ENCODE data around the gene GABARAPL1.
"Not testable (repeated sequence)": the region's sequence is repeated elsewhere in the genome, so short reads cannot be mapped to it uniquely, and the experiment has no call there.

GABARAPL1 gene

DNA sequence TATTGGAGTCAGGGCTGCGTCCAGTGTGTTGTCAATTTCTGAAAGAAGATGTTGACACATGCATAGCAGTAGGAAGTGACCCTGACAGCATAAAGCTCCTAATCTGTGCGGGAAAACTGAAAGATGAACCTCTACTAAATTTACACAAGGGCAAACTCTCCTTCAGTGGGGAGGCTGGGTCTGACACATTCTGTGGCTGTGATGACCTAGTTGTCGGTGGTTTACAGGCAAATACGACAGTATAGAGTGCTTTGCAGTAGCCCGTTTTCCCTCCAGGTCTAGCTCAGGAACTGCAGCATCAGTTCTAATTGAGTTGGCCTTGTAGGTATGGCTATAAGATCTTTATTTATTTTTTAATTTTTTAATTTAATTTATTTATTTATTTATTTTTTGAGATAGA lies 14.8 kb upstream of the GABARAPL1 start:
- Histone ChIP-seq H4K20me1 (ENCODE audit: insufficient read depth, low read length, poor library complexity, severe bottlenecking) (no peaks in the 10 kb centered on the region), H3K4me2 (ENCODE audit: low read depth, low read length, poor library complexity, severe bottlenecking) (no peak overlapping the region), H2AFZ (ENCODE audit: low read length) (no peak overlapping the region), H3K9me2 (replicated peaks; ENCODE audit: low read depth, low read length) (no peaks in the 10 kb centered on the region), H3K79me2 (ENCODE audit: insufficient read depth, low read length) (no peaks in the 10 kb centered on the region), H3K4me3 (ENCODE audit: low read length, poor library complexity, severe bottlenecking) (no peak overlapping the region), H3F3A (ENCODE audit: low read depth) (no peaks in the 10 kb centered on the region), H3K36me3 (ENCODE audit: insufficient read depth, low read length) (no peaks in the 10 kb centered on the region), H3K9me3 (ENCODE audit: insufficient read depth, low read depth, low read length) (no peaks in the 10 kb centered on the region), H3K4me1 (ENCODE audit: insufficient read depth, low read length, poor library complexity, severe bottlenecking) (no peaks in the 10 kb centered on the region), H3K9ac (ENCODE audit: low read depth, low read length, poor library complexity, severe bottlenecking) (no peak overlapping the region), H3K27me3 (ENCODE audit: insufficient read depth, low read length, poor library complexity, severe bottlenecking) (no peaks in the 10 kb centered on the region)
- TF ChIP-seq EZH2phosphoT487 (IDR thresholded peaks at IDR 0.05; ENCODE audit: borderline replicate concordance): no peak
- TF ChIP-seq, protein P1, sequence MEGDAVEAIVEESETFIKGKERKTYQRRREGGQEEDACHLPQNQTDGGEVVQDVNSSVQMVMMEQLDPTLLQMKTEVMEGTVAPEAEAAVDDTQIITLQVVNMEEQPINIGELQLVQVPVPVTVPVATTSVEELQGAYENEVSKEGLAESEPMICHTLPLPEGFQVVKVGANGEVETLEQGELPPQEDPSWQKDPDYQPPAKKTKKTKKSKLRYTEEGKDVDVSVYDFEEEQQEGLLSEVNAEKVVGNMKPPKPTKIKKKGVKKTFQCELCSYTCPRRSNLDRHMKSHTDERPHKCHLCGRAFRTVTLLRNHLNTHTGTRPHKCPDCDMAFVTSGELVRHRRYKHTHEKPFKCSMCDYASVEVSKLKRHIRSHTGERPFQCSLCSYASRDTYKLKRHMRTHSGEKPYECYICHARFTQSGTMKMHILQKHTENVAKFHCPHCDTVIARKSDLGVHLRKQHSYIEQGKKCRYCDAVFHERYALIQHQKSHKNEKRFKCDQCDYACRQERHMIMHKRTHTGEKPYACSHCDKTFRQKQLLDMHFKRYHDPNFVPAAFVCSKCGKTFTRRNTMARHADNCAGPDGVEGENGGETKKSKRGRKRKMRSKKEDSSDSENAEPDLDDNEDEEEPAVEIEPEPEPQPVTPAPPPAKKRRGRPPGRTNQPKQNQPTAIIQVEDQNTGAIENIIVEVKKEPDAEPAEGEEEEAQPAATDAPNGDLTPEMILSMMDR (conservative IDR thresholded peaks at IDR 0.05; ENCODE audit: low read length): no peak

DNA sequence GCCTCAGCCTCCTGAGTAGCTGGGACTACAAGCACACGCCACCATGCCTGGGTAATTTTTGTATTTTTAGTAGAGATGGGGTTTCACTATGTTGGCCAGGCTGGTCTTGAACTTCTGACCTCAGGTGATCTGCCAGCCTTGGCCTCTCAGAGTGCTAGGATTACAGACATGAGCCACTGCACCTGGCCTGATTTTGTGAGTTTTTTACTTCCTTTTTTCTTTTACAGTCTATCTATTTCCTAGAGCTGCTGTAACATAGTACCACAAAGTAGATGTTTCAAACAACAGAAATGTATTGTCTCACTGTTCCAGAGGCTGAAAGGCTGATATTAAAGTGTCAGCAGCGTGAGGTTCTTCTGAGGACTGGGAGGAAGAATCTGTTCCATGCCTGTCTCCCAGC lies 8.2 kb upstream of the GABARAPL1 start:
- H4K20me1 ChIP-seq (ENCODE audit: insufficient read depth, low read length, poor library complexity, severe bottlenecking); H3K4me1 ChIP-seq (ENCODE audit: insufficient read depth, low read length, poor library complexity, severe bottlenecking); H2AFZ ChIP-seq (ENCODE audit: low read length); H3K9me3 ChIP-seq (ENCODE audit: insufficient read depth, low read depth, low read length); H3K36me3 ChIP-seq (ENCODE audit: insufficient read depth, low read length); H3K9me2 ChIP-seq (replicated peaks; ENCODE audit: low read depth, low read length); H3K27me3 ChIP-seq (ENCODE audit: insufficient read depth, low read length, poor library complexity, severe bottlenecking); H3K4me3 ChIP-seq (ENCODE audit: low read length, poor library complexity, severe bottlenecking); H3K79me2 ChIP-seq (ENCODE audit: insufficient read depth, low read length); H3K9ac ChIP-seq (ENCODE audit: low read depth, low read length, poor library complexity, severe bottlenecking); H3K4me2 ChIP-seq (ENCODE audit: low read depth, low read length, poor library complexity, severe bottlenecking); H3F3A ChIP-seq (ENCODE audit: low read depth): not testable (repeated sequence)

DNA sequence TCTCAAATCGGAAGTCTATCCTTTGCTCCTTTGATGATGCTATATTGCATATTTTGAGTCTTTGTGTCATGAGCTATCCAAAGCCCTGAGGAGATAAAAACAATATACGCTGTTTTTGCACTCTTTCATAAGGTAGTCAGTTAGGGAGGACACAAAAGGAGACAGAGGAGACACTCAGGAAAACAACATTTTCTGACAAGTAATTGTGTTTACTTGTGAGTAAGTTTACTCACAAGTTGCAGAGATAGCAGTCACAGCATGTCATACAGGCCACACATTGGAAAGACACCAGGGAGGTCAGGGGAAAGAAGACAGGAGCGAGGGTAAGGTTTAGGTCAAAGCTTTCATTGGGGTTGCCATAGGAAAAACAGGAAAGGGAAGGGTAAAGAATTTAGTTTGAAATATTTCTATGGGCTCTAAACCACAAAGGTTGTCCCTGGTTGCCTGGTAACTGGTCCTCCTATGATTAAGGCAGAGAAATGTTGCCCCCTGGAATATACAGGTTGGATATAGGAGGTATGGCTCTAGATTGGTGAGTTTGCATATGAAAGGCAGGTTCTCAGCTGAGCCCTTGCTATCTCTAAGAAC lies 7.4 kb upstream of the GABARAPL1 start:
- Histone ChIP-seq H3K79me2 (ENCODE audit: insufficient read depth, low read length) (no peaks in the 10 kb centered on the region), H3K27me3 (ENCODE audit: insufficient read depth, low read length, poor library complexity, severe bottlenecking) (no peaks in the 10 kb centered on the region), H4K20me1 (ENCODE audit: insufficient read depth, low read length, poor library complexity, severe bottlenecking) (no peaks in the 10 kb centered on the region), H3K9me3 (ENCODE audit: insufficient read depth, low read depth, low read length) (no peaks in the 10 kb centered on the region), H3K4me2 (ENCODE audit: low read depth, low read length, poor library complexity, severe bottlenecking) (no peak overlapping the region), H3K9ac (ENCODE audit: low read depth, low read length, poor library complexity, severe bottlenecking) (no peak overlapping the region), H3K4me1 (ENCODE audit: insufficient read depth, low read length, poor library complexity, severe bottlenecking) (no peaks in the 10 kb centered on the region), H3K4me3 (ENCODE audit: low read length, poor library complexity, severe bottlenecking) (no peak overlapping the region), H2AFZ (ENCODE audit: low read length) (no peak overlapping the region), H3F3A (ENCODE audit: low read depth) (no peaks in the 10 kb centered on the region), H3K9me2 (replicated peaks; ENCODE audit: low read depth, low read length) (no peaks in the 10 kb centered on the region), H3K36me3 (ENCODE audit: insufficient read depth, low read length) (no peaks in the 10 kb centered on the region)
- TF ChIP-seq, protein P1 (conservative IDR thresholded peaks at IDR 0.05; ENCODE audit: low read length): no peak
- TF ChIP-seq EZH2phosphoT487 (IDR thresholded peaks at IDR 0.05; ENCODE audit: borderline replicate concordance): no peak

DNA sequence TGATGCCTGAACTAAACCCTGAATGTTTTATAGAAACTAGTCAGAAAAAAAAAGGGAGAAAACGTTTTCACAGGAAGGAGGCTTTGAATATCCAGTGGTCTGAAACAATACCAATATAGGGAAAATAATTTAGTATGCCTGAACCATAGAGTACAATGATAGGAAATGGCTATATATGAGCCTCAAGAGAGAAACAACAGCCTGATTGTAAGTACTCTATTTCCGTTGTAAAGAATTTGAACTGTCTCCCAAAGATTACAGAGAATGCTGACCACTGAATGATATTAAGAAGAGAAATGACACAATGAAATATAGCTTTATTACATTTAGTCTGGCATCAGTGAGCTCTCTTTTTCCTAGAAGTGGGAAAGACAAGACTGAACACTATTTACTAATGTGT lies 5.5 kb upstream of the GABARAPL1 start:
- Histone ChIP-seq H3K4me1 (ENCODE audit: insufficient read depth, low read length, poor library complexity, severe bottlenecking) (peaks cover under 1% of the 10 kb centered on the region), H3K36me3 (ENCODE audit: insufficient read depth, low read length) (no peaks in the 10 kb centered on the region), H4K20me1 (ENCODE audit: insufficient read depth, low read length, poor library complexity, severe bottlenecking) (no peaks in the 10 kb centered on the region), H3K9me2 (replicated peaks; ENCODE audit: low read depth, low read length) (no peaks in the 10 kb centered on the region), H2AFZ (ENCODE audit: low read length) (no peak overlapping the region), H3K4me2 (ENCODE audit: low read depth, low read length, poor library complexity, severe bottlenecking) (no peak overlapping the region), H3K9me3 (ENCODE audit: insufficient read depth, low read depth, low read length) (no peaks in the 10 kb centered on the region), H3K27me3 (ENCODE audit: insufficient read depth, low read length, poor library complexity, severe bottlenecking) (no peaks in the 10 kb centered on the region), H3F3A (ENCODE audit: low read depth) (no peaks in the 10 kb centered on the region), H3K4me3 (ENCODE audit: low read length, poor library complexity, severe bottlenecking) (no peak overlapping the region), H3K79me2 (ENCODE audit: insufficient read depth, low read length) (no peaks in the 10 kb centered on the region), H3K9ac (ENCODE audit: low read depth, low read length, poor library complexity, severe bottlenecking) (no peak overlapping the region)
- no peak for TF ChIP-seq EZH2phosphoT487 (IDR thresholded peaks at IDR 0.05; ENCODE audit: borderline replicate concordance)
- TF ChIP-seq, protein P1 (conservative IDR thresholded peaks at IDR 0.05; ENCODE audit: low read length): no peak

All from Loucy (cell line).